K562 (cell line): ENCODE measurements around the gene PHYKPL. TPM values are rescaled to one million over a fixed set of nuclear protein-coding genes. Genes with fewer than 3 reads are reported as not detected.
A peak's percentile ranks its signal among the peaks of the same experiment; 100 is the strongest.

Experiments used
- CBX1 ChIP-seq: sonication (generic); IDR thresholded peaks from 2 replicates; pipeline ENCODE4 v1.6.1; 2016; ENCODE audit warnings: antibody characterized with exemption, low read depth, mild to moderate bottlenecking
- POLR2AphosphoS5 ChIP-seq: IDR thresholded peaks from 2 replicates; pipeline ENCODE4 v1.6.1; 2011; ENCODE audit warnings: mild to moderate bottlenecking, low read depth, low read length, moderate library complexity; ENCODE audit not compliant: control insufficient read depth, insufficient read depth
- ZSCAN29 ChIP-seq: fragments of 450-650 bp; IDR thresholded peaks from 2 replicates; pipeline ENCODE4 v1.6.1; 2017
- polyA plus RNA-seq, 8 experiments: library from polyadenylated mRNA; depleted of rRNA in 4 of 8; stranded (reverse) in 5 of 8; unstranded in 3 of 8; fragments of >200 nt; fragmentation: Nextera tagmentation in 2 of 8; fragmentation: Illumina TruSeq in 1 of 8; extraction: Ambion mirVana in 2 of 8; extraction: Trizol in 1 of 8; gene quantifications; 2 replicates each; pipeline versions ENCODE4 v1.2.1 to v1.2.3, GENCODE V29; 2011 to 2014; ENCODE audit warnings: inconsistent platforms in 1 of 8, missing spikeins in 1 of 8
- total RNA-seq, 7 experiments: library from RNA; depleted of rRNA in 6 of 7; stranded (reverse); fragments of >200 nt in 6 of 7; fragmentation: Illumina TruSeq in 2 of 7; extraction: Trizol in 2 of 7; gene quantifications; 2 replicates each; pipeline versions ENCODE4 v1.2.1 to v1.2.3, GENCODE V29; 2011 to 2021; ENCODE audit warnings: low replicate concordance in 1 of 7
- TF ChIP-seq, protein P1 (sequence below), 2 experiments: IDR thresholded peaks; 2 replicates each; pipeline ENCODE4 v1.6.1; 2011; ENCODE audit warnings: borderline replicate concordance in 1 of 2, control low read depth in 1 of 2, low read depth in 1 of 2, low read length in 1 of 2, mild to moderate bottlenecking in 1 of 2, mixed read lengths in 1 of 2, moderate library complexity in 1 of 2; ENCODE audit not compliant: insufficient read depth in 1 of 2, insufficient read length in 1 of 2, poor library complexity in 1 of 2, severe bottlenecking in 1 of 2; ENCODE audit errors: extremely low read depth in 1 of 2
- TF ChIP-seq, protein P2 (sequence below), 3 experiments: fragments of 200-800 bp in 1 of 3; sonication (Bioruptor generic) in 1 of 3; sonication (generic) in 1 of 3; formaldehyde crosslinking in 1 of 3; IDR thresholded peaks; 2 replicates each; pipeline versions ENCODE4 v1.6.1 to v1.8.0; 2016 to 2022; ENCODE audit warnings: mild to moderate bottlenecking in 2 of 3, missing compliant biosample characterization in 2 of 3, missing genetic modification characterization in 2 of 3, missing genetic modification reagents in 1 of 3
- TF ChIP-seq, protein P3 (sequence below): conservative IDR thresholded peaks from 2 replicates; pipeline ENCODE4 v1.6.1; 2011; ENCODE audit warnings: low read depth, mild to moderate bottlenecking, low read length; ENCODE audit not compliant: control insufficient read depth

PHYKPL gene
- total and polyA plus RNA-seq, 9 of the 15 experiments (the other 6 are each of a cell fraction or from before 2014, with no cell fraction given): 4.7 to 34.7 (median 18.6) TPM

DNA sequence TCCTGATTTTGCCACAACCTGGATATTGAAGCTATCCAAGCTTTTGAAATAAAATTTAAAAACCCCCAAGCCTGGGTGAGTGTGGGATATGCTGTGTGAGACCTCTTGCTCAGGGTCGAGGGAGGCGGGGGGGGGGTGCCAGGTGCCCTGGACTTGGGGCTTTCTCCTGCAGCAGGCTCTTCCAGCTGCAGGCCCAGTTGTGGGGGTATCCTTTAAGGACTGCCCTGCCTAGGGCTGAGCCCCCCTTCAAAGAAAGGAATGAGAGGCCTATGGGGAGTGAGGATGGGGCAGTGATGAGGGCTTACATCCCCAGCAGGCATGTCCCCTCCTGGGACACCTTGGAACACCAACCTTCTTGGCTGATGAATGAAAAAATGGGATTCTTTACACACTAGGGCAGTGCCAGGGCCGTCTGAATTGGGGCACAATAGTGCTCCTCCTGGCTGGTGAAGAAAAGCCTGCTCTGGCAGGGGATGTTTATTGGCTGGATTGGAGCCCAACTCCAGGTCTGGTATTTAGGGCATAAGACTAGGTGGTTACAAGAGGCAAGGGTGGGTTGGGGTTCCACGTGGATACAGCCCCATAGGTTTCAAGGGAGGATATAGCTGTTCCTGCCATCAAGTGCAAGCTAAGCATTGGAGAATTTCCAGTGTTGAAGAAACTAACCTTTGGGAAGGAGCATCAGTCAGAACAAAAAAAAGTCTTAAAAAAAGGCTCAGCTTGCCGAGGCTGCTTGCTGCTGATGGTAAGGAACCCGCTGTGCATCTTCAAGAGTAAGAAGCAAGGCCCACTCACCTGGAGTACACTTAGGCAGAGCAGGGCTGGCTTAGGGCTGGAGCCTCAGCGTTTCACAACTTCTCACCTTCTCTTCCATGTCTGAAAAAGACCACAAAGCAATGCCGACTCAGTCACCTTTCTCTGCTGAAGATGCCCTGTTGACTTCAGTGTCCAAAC, 21.2 kb downstream of the PHYKPL start (continued):
- TF ChIP-seq, protein P1, sequence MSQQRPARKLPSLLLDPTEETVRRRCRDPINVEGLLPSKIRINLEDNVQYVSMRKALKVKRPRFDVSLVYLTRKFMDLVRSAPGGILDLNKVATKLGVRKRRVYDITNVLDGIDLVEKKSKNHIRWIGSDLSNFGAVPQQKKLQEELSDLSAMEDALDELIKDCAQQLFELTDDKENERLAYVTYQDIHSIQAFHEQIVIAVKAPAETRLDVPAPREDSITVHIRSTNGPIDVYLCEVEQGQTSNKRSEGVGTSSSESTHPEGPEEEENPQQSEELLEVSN (IDR thresholded peaks at IDR 0.05; ENCODE audit: borderline replicate concordance in 1 of 2, extremely low read depth in 1 of 2, insufficient read depth in 1 of 2, insufficient read length in 1 of 2, low read depth in 1 of 2, low read length in 1 of 2, poor library complexity in 1 of 2, severe bottlenecking in 1 of 2): no peak
- TF ChIP-seq POLR2AphosphoS5 (peak; percentile 39), ZSCAN29 (no peak), CBX1 (0 out of 2 replicates have a peak, but pooled peaks have one; percentile 6)
- TF ChIP-seq, protein P2, sequence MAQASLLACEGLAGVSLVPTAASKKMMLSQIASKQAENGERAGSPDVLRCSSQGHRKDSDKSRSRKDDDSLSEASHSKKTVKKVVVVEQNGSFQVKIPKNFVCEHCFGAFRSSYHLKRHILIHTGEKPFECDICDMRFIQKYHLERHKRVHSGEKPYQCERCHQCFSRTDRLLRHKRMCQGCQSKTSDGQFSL (CRISPR knock-in tag; IDR thresholded peaks at IDR 0.05): 0 out of 2 replicates have a peak, but pooled peaks have one; percentile 45
- TF ChIP-seq, protein P2 (tag; IDR thresholded peaks at IDR 0.05): no peak
- TF ChIP-seq, protein P3, sequence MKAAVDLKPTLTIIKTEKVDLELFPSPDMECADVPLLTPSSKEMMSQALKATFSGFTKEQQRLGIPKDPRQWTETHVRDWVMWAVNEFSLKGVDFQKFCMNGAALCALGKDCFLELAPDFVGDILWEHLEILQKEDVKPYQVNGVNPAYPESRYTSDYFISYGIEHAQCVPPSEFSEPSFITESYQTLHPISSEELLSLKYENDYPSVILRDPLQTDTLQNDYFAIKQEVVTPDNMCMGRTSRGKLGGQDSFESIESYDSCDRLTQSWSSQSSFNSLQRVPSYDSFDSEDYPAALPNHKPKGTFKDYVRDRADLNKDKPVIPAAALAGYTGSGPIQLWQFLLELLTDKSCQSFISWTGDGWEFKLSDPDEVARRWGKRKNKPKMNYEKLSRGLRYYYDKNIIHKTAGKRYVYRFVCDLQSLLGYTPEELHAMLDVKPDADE: peak; percentile 55; the same call in 1 of the 2 replicates
